SK-N-MC (cell line): Measurements from ENCODE around the gene FADS6.

ENCODE experiments used
- EZH2 ChIP-seq: fragments of 200-600 bp; sonication (generic); IDR thresholded peaks from one replicate; pipeline ENCODE4 v1.6.1; 2017; ENCODE audit warnings: antibody characterized with exemption
- FOXP2 ChIP-seq: optimal IDR thresholded peaks from 2 replicates; pipeline ENCODE3; 2011; ENCODE audit warnings: mild to moderate bottlenecking, moderate library complexity; ENCODE audit not compliant: insufficient read depth; ENCODE audit errors: extremely low read length, control extremely low read depth
- POLR2AphosphoS5 ChIP-seq: IDR thresholded peaks from 2 replicates; pipeline ENCODE4 v1.6.1; 2012; ENCODE audit warnings: mild to moderate bottlenecking, low read depth, low read length, borderline replicate concordance

DNA sequence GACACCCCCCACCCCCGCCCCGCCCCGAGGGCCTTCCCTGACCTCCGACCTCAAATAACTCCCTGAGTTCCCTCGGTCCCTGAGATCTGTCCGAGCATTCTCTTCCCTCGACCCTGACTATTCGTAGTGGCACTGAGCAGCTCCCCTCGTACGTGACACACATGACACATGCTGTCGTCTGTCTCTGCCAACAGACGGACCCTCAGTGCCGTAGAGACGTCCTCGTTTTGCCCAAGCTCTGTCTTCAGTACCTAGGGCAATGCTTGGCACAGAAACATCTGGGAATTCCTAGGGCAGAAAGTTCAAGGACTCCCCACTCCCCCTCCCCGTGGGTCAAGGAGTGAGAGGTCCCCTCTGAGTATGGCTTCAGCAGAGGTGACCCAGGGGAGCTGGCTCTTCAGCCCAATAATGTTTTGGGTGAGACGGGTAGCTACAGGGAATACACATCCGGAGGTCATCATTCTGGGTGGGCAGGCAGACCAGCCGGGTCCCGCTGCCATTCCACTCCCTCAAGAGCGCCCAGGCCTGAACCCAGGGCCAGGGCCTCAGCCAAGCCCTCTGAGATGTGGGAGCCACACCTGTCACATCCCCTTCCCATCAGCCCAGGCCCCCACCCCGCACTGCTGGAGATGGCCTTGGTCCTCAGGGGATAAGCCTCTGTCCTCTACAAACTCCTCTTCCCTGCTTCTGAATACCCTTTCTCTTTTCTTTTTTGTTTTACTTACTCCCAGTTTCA, 671 bp upstream of the FADS6 start:
- TF ChIP-seq EZH2 = no peak
- TF ChIP-seq FOXP2 = no peak
- TF ChIP-seq POLR2AphosphoS5 = no peak
